IPS-11a (cell line): Measurements from ENCODE around the gene TRAPPC10.

Source experiments
- H3K4me3 ChIP-seq: one replicate; pipeline ENCODE4 v1.5.1; 2013; ENCODE audit warnings: low read depth, low read length, control low read depth

Gene TRAPPC10, protein sequence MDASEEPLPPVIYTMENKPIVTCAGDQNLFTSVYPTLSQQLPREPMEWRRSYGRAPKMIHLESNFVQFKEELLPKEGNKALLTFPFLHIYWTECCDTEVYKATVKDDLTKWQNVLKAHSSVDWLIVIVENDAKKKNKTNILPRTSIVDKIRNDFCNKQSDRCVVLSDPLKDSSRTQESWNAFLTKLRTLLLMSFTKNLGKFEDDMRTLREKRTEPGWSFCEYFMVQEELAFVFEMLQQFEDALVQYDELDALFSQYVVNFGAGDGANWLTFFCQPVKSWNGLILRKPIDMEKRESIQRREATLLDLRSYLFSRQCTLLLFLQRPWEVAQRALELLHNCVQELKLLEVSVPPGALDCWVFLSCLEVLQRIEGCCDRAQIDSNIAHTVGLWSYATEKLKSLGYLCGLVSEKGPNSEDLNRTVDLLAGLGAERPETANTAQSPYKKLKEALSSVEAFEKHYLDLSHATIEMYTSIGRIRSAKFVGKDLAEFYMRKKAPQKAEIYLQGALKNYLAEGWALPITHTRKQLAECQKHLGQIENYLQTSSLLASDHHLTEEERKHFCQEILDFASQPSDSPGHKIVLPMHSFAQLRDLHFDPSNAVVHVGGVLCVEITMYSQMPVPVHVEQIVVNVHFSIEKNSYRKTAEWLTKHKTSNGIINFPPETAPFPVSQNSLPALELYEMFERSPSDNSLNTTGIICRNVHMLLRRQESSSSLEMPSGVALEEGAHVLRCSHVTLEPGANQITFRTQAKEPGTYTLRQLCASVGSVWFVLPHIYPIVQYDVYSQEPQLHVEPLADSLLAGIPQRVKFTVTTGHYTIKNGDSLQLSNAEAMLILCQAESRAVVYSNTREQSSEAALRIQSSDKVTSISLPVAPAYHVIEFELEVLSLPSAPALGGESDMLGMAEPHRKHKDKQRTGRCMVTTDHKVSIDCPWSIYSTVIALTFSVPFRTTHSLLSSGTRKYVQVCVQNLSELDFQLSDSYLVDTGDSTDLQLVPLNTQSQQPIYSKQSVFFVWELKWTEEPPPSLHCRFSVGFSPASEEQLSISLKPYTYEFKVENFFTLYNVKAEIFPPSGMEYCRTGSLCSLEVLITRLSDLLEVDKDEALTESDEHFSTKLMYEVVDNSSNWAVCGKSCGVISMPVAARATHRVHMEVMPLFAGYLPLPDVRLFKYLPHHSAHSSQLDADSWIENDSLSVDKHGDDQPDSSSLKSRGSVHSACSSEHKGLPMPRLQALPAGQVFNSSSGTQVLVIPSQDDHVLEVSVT

DNA sequence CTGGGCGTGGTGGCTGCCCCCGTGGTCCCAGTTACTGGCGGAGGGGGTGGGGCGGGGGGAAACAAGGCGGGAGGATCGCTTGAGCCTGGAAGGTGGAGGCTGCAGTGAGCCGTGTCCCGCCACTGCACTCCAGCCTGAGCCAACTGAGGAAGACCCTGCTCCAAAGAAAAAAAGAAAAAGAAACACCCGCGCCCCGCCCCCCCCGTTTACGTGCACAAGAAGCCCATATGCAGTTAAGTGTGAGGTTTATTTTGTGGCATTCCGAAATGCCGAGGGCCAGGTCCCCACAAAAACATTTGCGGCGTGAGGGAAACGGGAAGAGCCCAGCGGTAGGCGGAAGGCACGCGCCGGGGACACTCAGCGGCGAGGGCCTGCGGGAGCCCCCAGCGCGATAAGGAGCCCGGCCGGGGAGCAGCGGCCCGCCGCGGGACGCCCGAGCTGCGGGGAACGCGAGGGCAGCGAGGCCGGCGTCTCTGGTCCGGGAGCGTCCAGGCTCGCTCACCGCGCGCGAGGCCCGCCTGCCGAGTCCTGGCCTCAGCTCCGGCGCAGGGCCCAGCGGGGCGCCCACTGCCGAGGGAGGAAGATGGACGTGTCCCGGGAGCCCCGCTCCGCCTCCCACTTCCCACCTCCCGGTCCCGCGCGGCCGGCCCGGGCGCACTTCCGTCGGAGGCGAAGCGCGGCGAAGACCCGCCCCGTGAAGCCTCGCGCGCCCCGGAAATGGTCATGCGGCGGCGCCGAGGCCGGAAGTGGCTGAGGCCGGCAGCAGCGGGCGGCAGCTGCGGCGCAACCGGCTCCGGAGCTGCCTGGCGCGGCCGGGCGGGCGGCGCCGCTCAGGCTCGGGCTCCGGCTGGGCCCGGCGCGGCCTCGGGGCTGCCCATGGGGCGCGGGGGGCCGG lies at the start of gene TRAPPC10:
Gene TRAPPC10, plus strand, starts transcription at position 731 of the 895 bp plus-strand sequence. CDS start 185 bp downstream, outside the sequence.
- peak within 1 kb of the TSS; percentile 83 for H3K4me3 ChIP-seq

GRCh38 chr21:43965911-43966585 lies 46.1 kb upstream of the TRAPPC10 start:
- H3K4me3 ChIP-seq, result no peak overlapping the region

- no peak overlapping the region for H3K4me3 ChIP-seq
These were observed 45.1 kb upstream of the TRAPPC10 start for GRCh38 chr21:43966946-43967512.

DNA sequence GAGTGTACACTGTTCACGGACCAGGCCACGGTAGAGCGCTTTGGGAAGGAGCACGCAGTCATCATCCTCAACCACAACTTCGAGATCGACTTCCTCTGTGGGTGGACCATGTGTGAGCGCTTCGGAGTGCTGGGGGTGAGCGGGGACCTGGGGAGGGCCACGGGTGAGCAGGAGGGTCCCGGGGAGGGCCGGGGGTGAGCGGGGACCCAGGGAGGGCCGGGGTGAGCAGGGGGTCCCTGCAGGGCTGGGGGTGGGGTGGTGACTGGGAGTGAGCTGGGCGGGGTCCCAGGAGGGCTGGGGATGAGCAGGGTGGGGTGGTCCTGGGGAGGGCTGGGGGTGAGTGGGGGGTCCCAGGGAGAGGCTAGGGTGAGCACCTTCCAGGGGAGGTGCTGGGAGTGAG lies 44.1 kb upstream of the TRAPPC10 start:
- no peak overlapping the region for H3K4me3 ChIP-seq

DNA sequence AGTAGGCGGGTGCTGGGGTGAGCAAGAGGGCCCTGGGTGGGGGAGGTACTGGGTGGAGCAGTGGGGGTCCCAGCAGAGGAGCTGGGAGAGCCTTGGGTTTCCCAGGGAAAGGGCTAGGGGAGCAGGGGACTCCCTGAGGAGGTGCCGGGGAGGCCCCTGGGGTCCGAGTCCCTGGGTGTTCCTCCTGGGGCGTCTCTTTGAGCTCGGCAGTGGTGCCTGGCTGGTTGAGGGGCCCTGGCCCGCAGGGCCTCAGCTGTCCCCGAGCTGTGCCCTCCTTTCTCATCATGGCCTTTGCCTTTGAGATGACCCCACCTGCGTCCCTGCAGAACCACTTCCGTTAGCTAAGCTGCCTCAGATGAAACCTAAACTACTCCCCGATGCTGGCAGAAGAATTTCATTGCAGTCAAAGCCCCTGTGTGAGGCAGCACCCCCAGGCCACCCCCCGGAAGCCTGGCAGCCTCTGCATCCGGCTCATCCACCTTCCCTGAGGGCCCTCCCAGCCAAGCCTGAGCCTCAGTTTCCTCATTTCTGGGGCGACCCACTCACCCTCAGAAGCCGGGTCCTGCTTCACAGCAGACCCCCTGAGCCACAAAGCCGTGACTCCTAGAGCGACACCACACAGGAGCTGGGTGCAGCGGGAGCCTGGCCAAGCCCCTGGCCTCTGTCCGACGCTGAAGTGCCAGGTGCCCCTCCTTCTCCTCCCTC lies 43.5 kb upstream of the TRAPPC10 start:
- H3K4me3 ChIP-seq, result no peak overlapping the region

GRCh38 chr21:43969115-43969444 lies 43.0 kb upstream of the TRAPPC10 start:
- no peak overlapping the region for H3K4me3 ChIP-seq

DNA sequence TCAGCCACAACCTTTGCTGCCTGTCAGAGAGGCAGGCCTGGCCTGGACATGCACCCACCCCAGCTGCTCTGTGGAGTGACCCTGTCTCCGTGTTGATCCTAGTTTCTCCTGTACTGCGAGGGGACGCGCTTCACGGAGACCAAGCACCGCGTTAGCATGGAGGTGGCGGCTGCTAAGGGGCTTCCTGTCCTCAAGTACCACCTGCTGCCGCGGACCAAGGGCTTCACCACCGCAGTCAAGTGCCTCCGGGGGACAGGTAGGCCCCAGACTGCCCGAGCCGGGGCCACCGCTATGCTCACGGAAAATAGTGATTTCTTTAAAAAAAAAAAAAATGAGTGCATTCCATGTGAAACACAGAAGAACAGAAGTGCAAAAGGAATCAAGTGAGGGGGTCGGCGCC lies 41.6 kb upstream of the TRAPPC10 start:
- H3K4me3 ChIP-seq, result no peak overlapping the region

GRCh38 chr21:43971201-43971991 lies 40.7 kb upstream of the TRAPPC10 start:
- no peak overlapping the region for H3K4me3 ChIP-seq

DNA sequence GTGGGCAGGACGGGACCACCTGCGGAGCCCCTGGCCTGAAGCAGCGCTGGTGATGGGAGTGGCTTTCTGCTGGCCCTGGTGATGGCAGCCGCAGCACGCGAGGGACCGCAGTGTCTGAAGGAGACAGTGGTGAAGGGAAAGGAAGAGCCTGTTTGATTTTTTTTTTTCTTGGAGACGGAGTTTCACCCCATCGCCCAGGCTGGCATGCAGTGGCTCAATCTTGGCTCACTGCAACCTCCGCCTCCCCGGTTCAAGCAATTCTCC lies 40.2 kb upstream of the TRAPPC10 start:
- no peak overlapping the region for H3K4me3 ChIP-seq

GRCh38 chr21:43972850-43973633 lies 39.1 kb upstream of the TRAPPC10 start:
- H3K4me3 ChIP-seq, result no peak overlapping the region

DNA sequence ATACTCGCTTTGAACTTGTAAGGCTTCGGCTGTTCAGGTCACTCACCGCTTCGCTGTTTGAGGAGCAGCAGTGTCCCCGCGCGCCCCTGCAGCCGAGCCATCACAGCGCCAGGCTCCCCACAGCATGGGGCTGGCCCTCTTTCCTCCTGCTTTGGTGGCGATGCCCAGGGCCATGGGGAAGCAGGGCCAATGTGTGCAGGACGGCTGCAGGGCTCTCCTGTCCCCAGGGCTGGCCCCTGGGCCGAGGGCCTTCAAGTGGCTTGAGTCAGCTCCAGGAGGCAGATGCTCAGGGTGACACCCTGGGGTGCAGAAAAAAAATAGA lies 38.5 kb upstream of the TRAPPC10 start:
- no peak overlapping the region for H3K4me3 ChIP-seq

GRCh38 chr21:43974791-43975468 lies 37.2 kb upstream of the TRAPPC10 start:
- no peak overlapping the region for H3K4me3 ChIP-seq

DNA sequence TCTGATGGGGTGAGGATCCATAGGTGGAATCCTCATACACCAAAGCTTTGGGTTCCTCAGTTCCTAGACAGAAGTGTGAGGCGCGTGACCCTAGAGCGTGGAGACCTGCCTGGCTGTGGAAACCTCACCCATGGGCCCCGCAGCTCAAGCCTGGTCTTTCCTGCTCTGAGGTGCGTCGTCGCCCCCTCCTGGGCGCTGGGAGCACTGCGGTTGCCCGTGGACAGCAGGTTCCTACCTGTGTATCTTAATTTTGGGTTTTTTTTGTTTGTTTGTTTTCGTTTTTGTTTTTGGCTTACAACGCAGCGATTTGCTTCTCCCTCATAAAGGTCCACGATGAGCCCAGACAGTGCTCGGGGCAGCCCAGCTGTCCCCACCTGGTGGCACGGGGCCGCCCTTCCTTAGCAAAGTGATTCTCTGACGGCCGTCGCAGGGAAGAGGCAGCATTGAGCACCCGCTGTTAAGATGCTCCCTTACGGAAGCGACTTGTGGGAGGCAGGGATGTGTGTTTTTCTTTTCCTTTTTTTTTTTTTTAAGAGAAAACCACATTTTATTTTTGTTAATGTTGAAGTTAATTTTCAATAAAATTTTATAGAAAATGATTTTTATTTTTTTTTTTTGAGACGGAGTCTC lies 36.5 kb upstream of the TRAPPC10 start:
- H3K4me3 ChIP-seq, result peak overlapping the region; percentile 10

GRCh38 chr21:43976661-43977060 lies 35.4 kb upstream of the TRAPPC10 start:
- no peak overlapping the region for H3K4me3 ChIP-seq

DNA sequence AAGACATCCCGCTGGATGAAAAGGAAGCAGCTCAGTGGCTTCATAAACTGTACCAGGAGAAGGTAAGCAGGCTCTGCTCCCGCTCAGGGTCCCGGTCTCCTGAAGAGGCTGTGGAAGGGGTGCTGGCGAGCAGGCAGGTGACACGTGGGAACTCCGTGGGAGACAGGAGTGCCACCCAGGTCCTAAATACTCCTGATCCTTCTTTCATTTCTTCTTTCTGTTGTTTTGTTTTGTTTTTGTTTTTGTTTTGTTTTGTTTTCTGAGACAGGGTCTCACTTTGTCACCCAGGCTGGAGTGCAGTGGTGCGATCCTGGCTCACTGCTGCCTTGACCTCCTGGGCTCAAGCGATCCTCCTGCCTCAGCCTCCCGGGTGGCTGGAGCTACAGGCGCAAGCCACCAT lies 34.0 kb upstream of the TRAPPC10 start:
- H3K4me3 ChIP-seq, result no peak overlapping the region

DNA sequence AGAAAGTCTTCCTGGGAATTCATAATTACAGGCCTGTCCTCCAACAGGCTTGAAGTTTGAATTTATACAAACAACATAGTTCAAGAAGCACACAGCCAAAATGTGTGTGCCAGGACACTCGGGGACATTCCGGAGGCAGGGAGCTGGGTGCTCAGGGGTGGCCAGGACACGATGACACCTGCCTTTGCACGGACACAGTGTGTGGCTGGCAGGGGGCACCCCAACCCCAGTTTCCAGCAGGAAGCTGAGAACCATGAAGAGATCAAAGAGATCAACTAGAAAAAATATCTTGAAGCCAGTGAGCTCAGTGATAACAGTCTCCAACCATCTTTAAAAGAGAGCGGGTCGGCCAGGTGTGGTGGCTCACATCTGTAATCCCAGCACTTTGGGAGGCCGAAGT lies 32.5 kb upstream of the TRAPPC10 start:
- H3K4me3 ChIP-seq, result no peak overlapping the region
